ENCODE data around the gene TRIO. TPM values are rescaled to one million over a fixed set of nuclear protein-coding genes. Genes with fewer than 3 reads are reported as not detected.

The TRIO gene
- total RNA-seq, 4 donors from 2014 or later = 186 to 388 (median 285) TPM

DNA sequence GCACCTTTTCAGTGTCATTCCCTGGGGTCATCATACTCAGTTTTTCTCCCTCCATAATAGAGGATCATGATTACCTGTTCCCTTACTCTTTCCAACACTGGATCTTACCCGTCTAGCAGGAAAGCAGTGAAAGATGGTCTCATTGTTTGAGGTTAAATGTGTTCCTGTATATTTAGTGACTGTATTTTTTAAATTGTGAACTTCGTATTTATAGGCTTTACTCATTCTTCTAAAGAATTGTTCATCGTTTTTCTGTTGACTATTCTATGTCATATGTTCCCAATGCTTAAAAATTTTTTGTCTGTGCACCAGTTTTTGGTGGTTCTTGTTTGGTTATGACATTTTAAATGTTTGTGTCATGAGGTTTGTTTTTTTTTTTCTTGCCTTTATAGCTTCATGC lies 233.6 kb downstream of the TRIO start:
- Histone ChIP-seq H3K27me3 (no peaks in the 10 kb centered on the region), H3K4me3 (no peak overlapping the region), H3K9me3 (no peaks in the 10 kb centered on the region), H3K4me1 (no peaks in the 10 kb centered on the region), H3K27ac (no peak overlapping the region), H3K36me3 (peaks cover 0 to 83% (median 35%) of the 10 kb centered on the region in 4 donors)
- WGBS, 2 donors (ENCODE audit: low coverage in 1 of 2) = 79 to 81% methylated on average over 3 of the region's 3 CpGs
- no peak for DNase-seq
- TF ChIP-seq CTCF (IDR thresholded peaks at IDR 0.05) (no peak), POLR2AphosphoS5 (IDR thresholded peaks at IDR 0.05) (no peak), POLR2A (IDR thresholded peaks at IDR 0.05) (no peak), EP300 (IDR thresholded peaks at IDR 0.05; ENCODE audit: low read depth) (no peak)
- in situ Hi-C loops (cut with MboI; ENCODE audit: low pct_ligation_motif_present in 1 of 4, low pct_unique_long_range_greater_than_20kb in 1 of 4, low sequenced_read_pairs in 3 of 4) = loop anchor here in 2 of 4 donors (25.0 kb wide), 1 partner anchor 261 kb away; no protein-coding TSS in a partner anchor
- intact Hi-C loops (cut with DNase I; ENCODE audit: low total_unique reads) = no loop called here

DNA sequence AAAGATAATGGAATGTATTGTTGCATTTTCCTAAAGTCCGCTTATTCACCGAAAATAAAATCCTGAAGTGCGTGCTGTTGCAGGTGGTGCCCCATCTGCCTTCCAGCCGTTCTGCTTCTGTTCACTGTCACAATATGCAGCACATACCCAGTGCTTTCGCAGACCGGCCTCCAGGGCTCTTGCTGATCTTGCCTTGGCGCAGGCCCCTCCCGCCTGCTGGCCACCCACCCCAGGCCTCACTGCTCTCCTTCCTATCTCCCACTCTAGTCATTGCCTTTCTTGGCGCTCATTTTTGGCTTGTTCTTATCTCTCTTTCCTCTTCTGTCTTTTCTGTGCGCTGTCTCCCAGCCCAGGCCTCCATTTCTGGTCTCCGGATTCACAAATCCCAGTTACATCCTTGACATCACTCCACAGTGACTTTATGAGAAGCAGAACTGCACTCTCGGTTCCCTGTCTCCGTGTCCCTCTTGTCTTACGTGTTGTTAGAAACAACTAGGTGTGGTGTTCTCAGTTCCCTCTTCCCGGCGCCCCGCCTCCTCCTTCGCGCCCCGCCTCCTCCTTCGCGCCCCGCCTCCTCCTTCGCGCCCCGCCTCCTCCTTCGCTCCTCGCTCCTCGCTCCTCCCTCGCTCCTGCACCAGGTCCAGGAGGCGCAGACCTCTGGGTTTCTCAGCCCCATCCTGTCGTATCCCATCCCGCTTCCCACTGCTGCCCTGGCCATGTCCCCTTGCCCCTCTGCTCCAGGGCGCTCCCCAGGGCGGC lies 236.8 kb downstream of the TRIO start:
- Histone ChIP-seq H3K9me3 (no peaks in the 10 kb centered on the region), H3K27me3 (no peaks in the 10 kb centered on the region), H3K27ac (no peak overlapping the region), H3K36me3 (peaks cover 0 to 70% (median 29%) of the 10 kb centered on the region in 4 donors), H3K4me3 (no peak overlapping the region), H3K4me1 (no peaks in the 10 kb centered on the region)
- TF ChIP-seq CTCF (IDR thresholded peaks at IDR 0.05) = no peak
- TF ChIP-seq POLR2A (IDR thresholded peaks at IDR 0.05) = no peak
- no peak for TF ChIP-seq EP300 (IDR thresholded peaks at IDR 0.05; ENCODE audit: low read depth)
- TF ChIP-seq POLR2AphosphoS5 (IDR thresholded peaks at IDR 0.05) = no peak
- DNase-seq = no peak
- in situ Hi-C loops (cut with MboI; ENCODE audit: low pct_ligation_motif_present in 1 of 4, low pct_unique_long_range_greater_than_20kb in 1 of 4, low sequenced_read_pairs in 3 of 4) (loop anchor here in 2 of 4 donors (25.0 kb wide), 1 partner anchor 257 kb away; no protein-coding TSS in a partner anchor), intact Hi-C loops (cut with DNase I; ENCODE audit: low total_unique reads) (no loop called here)
- WGBS, 2 donors (ENCODE audit: low coverage in 1 of 2) = 88 to 90% methylated on average over 24 to 34 of the region's 35 CpGs

- intact Hi-C loops (cut with DNase I; ENCODE audit: low total_unique reads) (no loop called here), in situ Hi-C loops (cut with MboI; ENCODE audit: low pct_ligation_motif_present in 1 of 4, low pct_unique_long_range_greater_than_20kb in 1 of 4, low sequenced_read_pairs in 3 of 4) (loop anchor here in 2 of 4 donors (25.0 kb wide), 1 partner anchor 257 kb away; no protein-coding TSS in a partner anchor)
- TF ChIP-seq CTCF (IDR thresholded peaks at IDR 0.05) = no peak
- no peak for TF ChIP-seq EP300 (IDR thresholded peaks at IDR 0.05; ENCODE audit: low read depth)
- no peak for TF ChIP-seq POLR2A (IDR thresholded peaks at IDR 0.05)
- no peak for TF ChIP-seq POLR2AphosphoS5 (IDR thresholded peaks at IDR 0.05)
- 57 to 66% methylated on average over 2 to 4 of the region's 4 CpGs for WGBS, 2 donors (ENCODE audit: low coverage in 1 of 2)
- no peaks in the 10 kb centered on the region for H3K4me1 ChIP-seq
- no peak for DNase-seq
- H3K27ac ChIP-seq = no peak overlapping the region
- no peaks in the 10 kb centered on the region for H3K27me3 ChIP-seq
- peaks cover 0 to 68% (median 26%) of the 10 kb centered on the region in 4 donors for H3K36me3 ChIP-seq
- no peak overlapping the region for H3K4me3 ChIP-seq
- no peaks in the 10 kb centered on the region for H3K9me3 ChIP-seq
Observed at GRCh38 chr5:14380712-14381111, 237.6 kb downstream of the TRIO start.

- WGBS, 2 donors (ENCODE audit: low coverage in 1 of 2) = 87 to 100% methylated on average over 2 to 4 of the region's 4 CpGs
- intact Hi-C loops (cut with DNase I; ENCODE audit: low total_unique reads) = no loop called here
- H3K9me3 ChIP-seq = no peaks in the 10 kb centered on the region
- no peak overlapping the region for H3K27ac ChIP-seq
- TF ChIP-seq CTCF (IDR thresholded peaks at IDR 0.05) (no peak), EP300 (IDR thresholded peaks at IDR 0.05; ENCODE audit: low read depth) (no peak), POLR2AphosphoS5 (IDR thresholded peaks at IDR 0.05) (no peak), POLR2A (IDR thresholded peaks at IDR 0.05) (no peak)
- H3K27me3 ChIP-seq = no peaks in the 10 kb centered on the region
- H3K4me3 ChIP-seq = no peak overlapping the region
- H3K4me1 ChIP-seq = no peaks in the 10 kb centered on the region
- in situ Hi-C loops (cut with MboI; ENCODE audit: low pct_ligation_motif_present in 1 of 4, low pct_unique_long_range_greater_than_20kb in 1 of 4, low sequenced_read_pairs in 3 of 4) = loop anchor here in 2 of 4 donors (25.0 kb wide), 1 partner anchor 255 kb away; no protein-coding TSS in a partner anchor
- no peak for DNase-seq
- H3K36me3 ChIP-seq = peaks cover 0 to 55% (median 25%) of the 10 kb centered on the region in 4 donors
Observed at GRCh38 chr5:14382640-14383039, 239.5 kb downstream of the TRIO start.

Measured in transverse colon (tissue), 4 donors.